Testis (tissue), 2 donors: Measurements from ENCODE around the gene BTBD2.

Source experiments
- POLR2A ChIP-seq: fragments of 450-650 bp; IDR thresholded peaks from one replicate; pipeline ENCODE4 v1.6.1; 2017; ENCODE audit warnings: antibody characterized with exemption, mild to moderate bottlenecking, moderate library complexity
- TF ChIP-seq, protein P1 (sequence below), 3 experiments: fragments of 450-650 bp in 2 of 3; fragments of 200-600 bp in 1 of 3; sonication (generic) in 1 of 3; IDR thresholded peaks; one replicate each; pipeline ENCODE4 v1.5.1; 2016 to 2019; ENCODE audit warnings: antibody characterized with exemption in 3 of 3, mild to moderate bottlenecking in 2 of 3, moderate library complexity in 1 of 3

DNA sequence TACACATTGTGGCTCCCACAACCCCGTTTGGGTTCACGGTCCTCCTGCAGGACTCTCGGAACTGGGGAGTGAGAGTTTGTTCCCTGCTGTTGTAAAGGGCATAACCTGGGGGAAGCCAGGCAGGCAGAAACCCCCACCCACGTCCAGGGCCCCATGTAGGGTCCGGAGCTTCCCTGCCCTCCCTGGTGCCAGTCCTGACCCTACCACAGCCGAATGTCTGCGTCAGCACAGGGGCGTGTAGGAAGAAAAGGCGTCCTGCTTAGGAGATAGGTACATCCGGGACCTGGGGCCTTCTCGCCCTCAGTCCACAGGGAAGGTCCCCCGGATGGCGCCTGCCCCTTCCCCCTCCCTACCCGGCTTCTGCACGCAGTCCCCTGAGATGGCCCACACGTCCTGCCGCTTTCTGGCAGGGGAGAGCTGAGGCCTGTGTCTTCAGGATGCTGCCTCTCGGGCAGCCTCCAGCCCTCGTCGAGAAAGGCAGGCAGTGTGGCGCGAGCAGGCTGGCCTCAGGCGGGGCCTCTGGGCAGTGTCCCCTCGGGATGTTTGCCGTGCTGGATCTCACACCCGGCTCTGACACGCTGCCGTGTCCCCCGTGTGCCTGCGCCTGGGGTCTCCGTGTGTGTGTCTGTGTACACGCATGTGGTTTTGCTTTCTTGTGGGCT lies 55.5 kb downstream of the BTBD2 start:
- TF ChIP-seq, protein P1, sequence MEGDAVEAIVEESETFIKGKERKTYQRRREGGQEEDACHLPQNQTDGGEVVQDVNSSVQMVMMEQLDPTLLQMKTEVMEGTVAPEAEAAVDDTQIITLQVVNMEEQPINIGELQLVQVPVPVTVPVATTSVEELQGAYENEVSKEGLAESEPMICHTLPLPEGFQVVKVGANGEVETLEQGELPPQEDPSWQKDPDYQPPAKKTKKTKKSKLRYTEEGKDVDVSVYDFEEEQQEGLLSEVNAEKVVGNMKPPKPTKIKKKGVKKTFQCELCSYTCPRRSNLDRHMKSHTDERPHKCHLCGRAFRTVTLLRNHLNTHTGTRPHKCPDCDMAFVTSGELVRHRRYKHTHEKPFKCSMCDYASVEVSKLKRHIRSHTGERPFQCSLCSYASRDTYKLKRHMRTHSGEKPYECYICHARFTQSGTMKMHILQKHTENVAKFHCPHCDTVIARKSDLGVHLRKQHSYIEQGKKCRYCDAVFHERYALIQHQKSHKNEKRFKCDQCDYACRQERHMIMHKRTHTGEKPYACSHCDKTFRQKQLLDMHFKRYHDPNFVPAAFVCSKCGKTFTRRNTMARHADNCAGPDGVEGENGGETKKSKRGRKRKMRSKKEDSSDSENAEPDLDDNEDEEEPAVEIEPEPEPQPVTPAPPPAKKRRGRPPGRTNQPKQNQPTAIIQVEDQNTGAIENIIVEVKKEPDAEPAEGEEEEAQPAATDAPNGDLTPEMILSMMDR (IDR thresholded peaks at IDR 0.05) = no peak
- no peak for TF ChIP-seq POLR2A
